Gastrocnemius medialis (tissue), 4 donors: ENCODE data around the gene HECTD4. TPM values are rescaled to one million over a fixed set of nuclear protein-coding genes. Genes with fewer than 3 reads are reported as not detected.
A peak's percentile ranks its signal among the peaks of the same experiment; 100 is the strongest.
"Not testable (repeated sequence)": the region's sequence is repeated elsewhere in the genome, so short reads cannot be mapped to it uniquely, and the experiment has no call there.

Experiments used
- ATAC-seq, 2 donors: fragments of 150-250 bp; one replicate each; pipeline ENCODE4 v1.9.1; 2016
- DNase-seq, 2 donors: peaks; one replicate each; pipeline ENCODE4 v3.0.0-alpha.2; 2019
- H3K27ac ChIP-seq, 4 donors: fragments of 200-600 bp; sonication (generic); 1 replicate in 1 of 4; 2 replicates in 3 of 4; pipeline ENCODE4 v1.5.1; 2016 to 2018; ENCODE audit warnings: mild to moderate bottlenecking in 2 of 4, moderate library complexity in 1 of 4
- H3K27me3 ChIP-seq, 3 donors: fragments of 200-600 bp; sonication (generic) in 2 of 3; 1 replicate in 1 of 3; 2 replicates in 2 of 3; pipeline versions ENCODE4 v1.5.1 to v1.6.0; 2016 to 2019; ENCODE audit warnings: mild to moderate bottlenecking in 1 of 3, moderate library complexity in 1 of 3
- H3K36me3 ChIP-seq, 2 donors: fragments of 200-600 bp; sonication (generic) in 1 of 2; one replicate each; pipeline ENCODE4 v1.5.1; 2017 to 2018
- H3K4me1 ChIP-seq, 2 donors: fragments of 200-600 bp; sonication (generic) in 1 of 2; one replicate each; pipeline ENCODE4 v1.5.1; 2016 to 2017; ENCODE audit warnings: mild to moderate bottlenecking in 2 of 2
- H3K4me3 ChIP-seq, 4 donors: fragments of 200-600 bp; sonication (generic) in 3 of 4; 1 replicate in 1 of 4; 2 replicates in 3 of 4; pipeline ENCODE4 v1.5.1; 2016 to 2019; ENCODE audit warnings: mild to moderate bottlenecking in 2 of 4
- H3K9me3 ChIP-seq, 3 donors: fragments of 200-600 bp; sonication (generic) in 2 of 3; 1 replicate in 1 of 3; 2 replicates in 2 of 3; pipeline ENCODE4 v1.5.1; 2016 to 2019
- POLR2A ChIP-seq, 2 donors: fragments of 450-650 bp; IDR thresholded peaks; one replicate each; pipeline ENCODE4 v1.6.1; 2017; ENCODE audit warnings: antibody characterized with exemption in 2 of 2, mild to moderate bottlenecking in 2 of 2, moderate library complexity in 2 of 2
- in situ Hi-C, 4 donors: fragments of 200-750 bp; cut with MboI; loops; one replicate each; pipeline versions ENCODE4 v1.15.0 to v1.8.0; 2017; ENCODE audit warnings: low sequenced_read_pairs in 4 of 4
- intact Hi-C: fragments of 100-400 bp; cut with DNase I; formaldehyde crosslinking; loops from one replicate; pipeline ENCODE4 v1.15.1; 2023; ENCODE audit warnings: low total_unique reads
- total RNA-seq, 4 donors: library from RNA; depleted of rRNA; stranded (reverse); fragments of >200 nt; gene quantifications; one replicate each; pipeline versions ENCODE4 v1.1.0 to v1.2.3, GENCODE V29; 2016
- TF ChIP-seq, protein P1 (sequence below), 5 experiments: fragments of 450-650 bp in 3 of 5; fragments of 200-600 bp in 2 of 5; sonication (generic) in 2 of 5; IDR thresholded peaks in 4 of 5; conservative IDR thresholded peaks in 1 of 5; 1 replicate in 4 of 5; 2 replicates in 1 of 5; pipeline ENCODE4 v1.5.1; 2016 to 2019; ENCODE audit warnings: antibody characterized with exemption in 5 of 5, mild to moderate bottlenecking in 3 of 5, moderate library complexity in 3 of 5

HECTD4 gene
- total RNA-seq, 4 donors from 2014 or later = 12.9 to 23.3 (median 16.8) TPM

DNA sequence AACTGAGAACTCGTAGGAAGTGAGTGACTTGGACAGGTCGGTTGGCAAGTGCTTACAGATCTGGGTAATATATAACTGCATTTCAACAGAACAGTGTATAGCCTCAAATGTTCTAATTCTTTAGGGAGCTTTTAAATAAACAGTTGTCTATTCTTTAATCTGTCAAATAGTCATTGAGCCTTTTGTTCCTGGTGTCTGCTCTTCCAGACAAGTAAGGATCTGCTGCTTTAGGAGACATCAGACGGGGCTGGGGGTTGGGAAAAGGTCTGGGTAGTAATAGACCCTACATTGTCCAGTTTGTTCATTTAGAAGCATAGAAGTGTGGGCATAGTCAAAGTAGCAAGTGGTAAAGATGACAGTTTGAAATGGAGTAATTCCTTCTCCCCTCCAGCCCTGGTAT is 38.5 kb upstream of the HECTD4 start:
- no peaks in the 10 kb centered on the region for H3K27me3 ChIP-seq
- H3K9me3 ChIP-seq = no peaks in the 10 kb centered on the region
- no peak for ATAC-seq
- H3K4me1 ChIP-seq = peaks cover 62 to 69% of the 10 kb centered on the region in 2 donors
- TF ChIP-seq, protein P1, sequence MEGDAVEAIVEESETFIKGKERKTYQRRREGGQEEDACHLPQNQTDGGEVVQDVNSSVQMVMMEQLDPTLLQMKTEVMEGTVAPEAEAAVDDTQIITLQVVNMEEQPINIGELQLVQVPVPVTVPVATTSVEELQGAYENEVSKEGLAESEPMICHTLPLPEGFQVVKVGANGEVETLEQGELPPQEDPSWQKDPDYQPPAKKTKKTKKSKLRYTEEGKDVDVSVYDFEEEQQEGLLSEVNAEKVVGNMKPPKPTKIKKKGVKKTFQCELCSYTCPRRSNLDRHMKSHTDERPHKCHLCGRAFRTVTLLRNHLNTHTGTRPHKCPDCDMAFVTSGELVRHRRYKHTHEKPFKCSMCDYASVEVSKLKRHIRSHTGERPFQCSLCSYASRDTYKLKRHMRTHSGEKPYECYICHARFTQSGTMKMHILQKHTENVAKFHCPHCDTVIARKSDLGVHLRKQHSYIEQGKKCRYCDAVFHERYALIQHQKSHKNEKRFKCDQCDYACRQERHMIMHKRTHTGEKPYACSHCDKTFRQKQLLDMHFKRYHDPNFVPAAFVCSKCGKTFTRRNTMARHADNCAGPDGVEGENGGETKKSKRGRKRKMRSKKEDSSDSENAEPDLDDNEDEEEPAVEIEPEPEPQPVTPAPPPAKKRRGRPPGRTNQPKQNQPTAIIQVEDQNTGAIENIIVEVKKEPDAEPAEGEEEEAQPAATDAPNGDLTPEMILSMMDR (IDR thresholded peaks at IDR 0.05 in 4 of 5, conservative IDR thresholded peaks at IDR 0.05 in 1 of 5) = no peak
- TF ChIP-seq POLR2A (IDR thresholded peaks at IDR 0.05) = no peak
- H3K36me3 ChIP-seq = no peaks in the 10 kb centered on the region
- H3K27ac ChIP-seq = peak overlapping the region; percentile 93 to 99 (median 97)
- in situ Hi-C loops (loop anchor here in 1 of 4 donors (25.0 kb wide), 1 partner anchor 308 kb away; the partner anchor contains the start of gene NAA25), intact Hi-C loops (loop anchor here (5.0 kb wide), 1 partner anchor 802 kb away; the partner anchor contains the start of gene TPCN1)
- no peak for DNase-seq
- H3K4me3 ChIP-seq = peak overlapping the region in 1 of 4 donors; percentile 70

DNA sequence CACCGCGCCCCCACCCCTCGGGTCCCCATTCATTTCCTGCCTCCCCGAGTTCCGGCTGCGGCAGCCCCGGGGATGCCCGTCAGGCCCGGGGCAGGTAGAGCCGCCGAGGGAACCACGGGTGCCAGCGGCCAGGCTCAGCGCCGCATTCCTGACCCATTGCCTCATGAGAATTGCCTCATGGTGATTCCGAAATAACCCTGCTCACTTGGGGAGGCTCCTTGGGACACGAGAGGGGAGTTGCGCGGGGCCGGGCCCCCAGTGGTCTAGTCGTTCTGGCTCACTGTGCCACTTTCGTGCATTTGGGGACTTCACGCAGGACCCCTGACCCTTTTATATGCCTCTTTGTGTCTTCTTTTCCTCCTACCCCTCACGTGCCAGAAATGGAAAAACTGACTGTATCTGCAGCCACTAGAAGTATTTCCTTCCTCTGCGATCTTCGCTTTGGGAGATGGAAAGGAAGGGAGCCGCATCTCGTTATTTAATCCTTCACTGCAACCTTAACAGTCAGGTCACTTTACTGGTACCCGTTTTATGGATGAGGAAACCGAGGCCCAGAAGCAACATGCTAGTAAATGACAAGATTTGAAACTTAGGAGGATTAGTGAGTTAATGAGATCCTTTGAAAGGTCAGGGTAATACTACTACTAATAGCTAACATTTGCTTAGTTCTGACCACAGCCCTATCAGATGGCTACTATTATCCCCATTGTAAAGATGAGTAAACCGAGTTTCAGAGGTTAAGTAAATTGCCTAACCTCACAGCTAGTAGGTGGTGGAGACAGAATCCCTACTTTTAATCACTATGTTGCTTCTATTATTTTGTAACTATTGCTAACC is 37.3 kb upstream of the HECTD4 start:
- TF ChIP-seq, protein P1 (IDR thresholded peaks at IDR 0.05 in 4 of 5, conservative IDR thresholded peaks at IDR 0.05 in 1 of 5) = peak in 2 of 5 experiments; percentile 5 to 10
- no peak for TF ChIP-seq POLR2A (IDR thresholded peaks at IDR 0.05)
- Histone ChIP-seq H3K27ac (peak overlapping the region; percentile 93 to 99 (median 97)), H3K4me3 (peak overlapping the region; percentile 70 to 94 (median 76)), H3K36me3 (no peaks in the 10 kb centered on the region), H3K4me1 (peaks cover 58 to 59% of the 10 kb centered on the region in 2 donors), H3K27me3 (no peaks in the 10 kb centered on the region), H3K9me3 (no peaks in the 10 kb centered on the region)
- peak; percentile 72 to 83 for DNase-seq
- intact Hi-C loops = loop anchor here (1.0 to 5.0 kb wide), 2 partner anchors 10 to 803 kb away; partner anchors contain the start of genes RPL6 and TPCN1
- in situ Hi-C loops = loop anchor here in 1 of 4 donors (25.0 kb wide), 1 partner anchor 307 kb away; the partner anchor contains the start of gene NAA25
- ATAC-seq = peak; percentile 83 to 91

DNA sequence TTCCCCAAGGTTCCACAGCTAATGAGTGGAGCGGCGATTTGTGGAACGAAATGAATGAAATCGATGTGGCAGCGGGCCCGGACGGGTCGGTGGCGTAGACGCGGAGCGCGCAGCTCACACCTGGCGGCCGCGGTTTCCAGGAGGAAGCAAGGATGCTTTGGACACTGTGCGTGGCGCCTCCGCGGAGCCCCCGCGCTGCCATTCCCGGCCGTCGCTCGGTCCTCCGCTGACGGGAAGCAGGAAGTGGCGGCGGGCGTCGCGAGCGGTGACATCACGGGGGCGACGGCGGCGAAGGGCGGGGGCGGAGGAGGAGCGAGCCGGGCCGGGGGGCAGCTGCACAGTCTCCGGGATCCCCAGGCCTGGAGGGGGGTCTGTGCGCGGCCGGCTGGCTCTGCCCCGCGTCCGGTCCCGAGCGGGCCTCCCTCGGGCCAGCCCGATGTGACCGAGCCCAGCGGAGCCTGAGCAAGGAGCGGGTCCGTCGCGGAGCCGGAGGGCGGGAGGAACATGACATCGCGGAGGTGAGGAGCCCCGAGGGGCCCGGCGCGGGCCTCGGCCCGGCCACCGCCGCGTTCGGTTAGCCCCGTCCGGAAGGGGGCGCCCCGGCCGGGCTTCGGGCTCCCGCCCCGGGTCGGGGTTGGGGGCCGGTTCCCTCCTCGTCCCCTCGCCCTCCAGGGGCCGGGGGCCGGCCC is 36.5 kb upstream of the HECTD4 start, which contains the start of gene PTPN11:
PTPN11 (plus strand) TSS at position 340 of the 689 bp plus-strand sequence; CDS start at position 505, 165 bp downstream.
- in situ Hi-C loops = loop anchor here in 1 of 4 donors (25.0 kb wide), 1 partner anchor 306 kb away; the partner anchor contains the start of gene NAA25
- Histone ChIP-seq H3K27ac (peak within 1 kb of the TSS; percentile 93 to 99 (median 97)), H3K36me3 (no peaks in the 10 kb centered on the region), H3K9me3 (no peaks in the 10 kb centered on the region), H3K4me3 (peak within 1 kb of the TSS; percentile 70 to 94 (median 76)), H3K27me3 (no peaks in the 10 kb centered on the region), H3K4me1 (peaks cover 51 to 52% of the 10 kb centered on the region in 2 donors)
- peak; percentile 67 to 69 for ATAC-seq
- DNase-seq = peak; percentile 72 to 82
- intact Hi-C loops = loop anchor here (1.0 kb wide), 1 partner anchor 9 kb away; the partner anchor contains the start of gene RPL6
- peak; percentile 91 to 94 for TF ChIP-seq POLR2A (IDR thresholded peaks at IDR 0.05)
- TF ChIP-seq, protein P1 (IDR thresholded peaks at IDR 0.05 in 4 of 5, conservative IDR thresholded peaks at IDR 0.05 in 1 of 5) = peak; percentile 24 to 72 (median 57)

DNA sequence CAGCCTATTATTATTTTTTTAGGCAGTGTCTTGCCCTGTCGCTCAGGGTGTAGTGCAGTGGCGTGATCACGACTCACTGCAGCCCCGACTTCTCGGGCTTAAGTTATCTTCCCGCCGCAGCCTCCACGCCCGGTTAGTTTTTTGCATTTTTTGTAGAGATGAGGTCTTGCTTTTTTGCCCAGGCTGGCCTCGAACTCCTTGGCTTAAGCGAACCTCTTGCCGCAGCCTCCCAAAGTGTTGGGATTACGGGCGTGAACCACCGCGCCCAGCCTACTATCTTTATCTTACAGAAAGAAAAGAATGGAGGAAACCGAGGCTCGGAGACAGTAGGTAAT is 36.0 kb upstream of the HECTD4 start:
- Histone ChIP-seq H3K4me1 (peaks cover 46% of the 10 kb centered on the region in 2 donors), H3K27me3 (no peaks in the 10 kb centered on the region), H3K4me3 (peak overlapping the region; percentile 70 to 94 (median 76)), H3K27ac (peak overlapping the region; percentile 93 to 99 (median 97)), H3K9me3 (no peaks in the 10 kb centered on the region), H3K36me3 (no peaks in the 10 kb centered on the region)
- TF ChIP-seq, protein P1 (IDR thresholded peaks at IDR 0.05 in 4 of 5, conservative IDR thresholded peaks at IDR 0.05 in 1 of 5) = no peak
- no peak for TF ChIP-seq POLR2A (IDR thresholded peaks at IDR 0.05)
- intact Hi-C loops = no loop called here
- in situ Hi-C loops = loop anchor here in 1 of 4 donors (25.0 kb wide), 1 partner anchor 306 kb away; the partner anchor contains the start of gene NAA25
- DNase-seq (no peak), ATAC-seq (no peak)

DNA sequence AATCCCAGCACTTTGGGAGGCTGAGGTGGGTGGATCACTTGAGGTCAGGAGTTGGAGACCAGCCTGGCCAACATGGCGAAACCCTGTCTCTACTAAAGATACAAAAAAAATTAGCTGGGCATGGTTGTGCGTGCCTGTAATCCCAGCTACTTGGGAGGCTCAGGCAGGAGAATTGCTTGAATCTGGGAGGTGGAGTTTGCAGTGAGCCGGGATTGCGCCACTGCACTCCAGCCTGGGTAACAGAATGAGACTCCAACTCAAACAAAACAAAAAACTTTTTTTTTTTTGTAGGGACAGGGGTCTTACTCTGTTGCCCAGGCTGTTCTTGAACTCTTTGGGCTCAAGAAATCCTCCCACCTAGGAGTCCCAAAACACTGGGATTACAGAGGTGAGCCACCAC is 33.2 kb upstream of the HECTD4 start:
- intact Hi-C loops, H3K4me3 ChIP-seq, H3K36me3 ChIP-seq, H3K27ac ChIP-seq, ATAC-seq, H3K9me3 ChIP-seq, H3K27me3 ChIP-seq, DNase-seq: not testable (repeated sequence)
- in situ Hi-C loops = loop anchor here in 1 of 4 donors (25.0 kb wide), 1 partner anchor 303 kb away; the partner anchor contains the start of gene NAA25
- peaks cover 18 to 19% of the 10 kb centered on the region in 2 donors for H3K4me1 ChIP-seq
